Astrocyte of the spinal cord (primary cell): ENCODE measurements around the gene PRELP.

Experiments
- DNase-seq: peaks from one replicate; pipeline ENCODE4 v3.0.0; 2011; ENCODE audit warnings: low read depth, low spot score
- H3K4me3 ChIP-seq: 2 replicates; pipeline ENCODE4 v1.5.1; 2011; ENCODE audit warnings: low read depth, mild to moderate bottlenecking, low read length, moderate library complexity
- in situ Hi-C: cut with HindIII; loops from 2 replicates; pipeline ENCODE4 v1.10.0; 2017; ENCODE audit warnings: low sequenced_read_pairs
- TF ChIP-seq, protein P1 (sequence below): IDR thresholded peaks from 2 replicates; pipeline ENCODE4 v1.5.1; 2012; ENCODE audit warnings: low read depth, mild to moderate bottlenecking, low read length, inconsistent platforms

PRELP gene

DNA sequence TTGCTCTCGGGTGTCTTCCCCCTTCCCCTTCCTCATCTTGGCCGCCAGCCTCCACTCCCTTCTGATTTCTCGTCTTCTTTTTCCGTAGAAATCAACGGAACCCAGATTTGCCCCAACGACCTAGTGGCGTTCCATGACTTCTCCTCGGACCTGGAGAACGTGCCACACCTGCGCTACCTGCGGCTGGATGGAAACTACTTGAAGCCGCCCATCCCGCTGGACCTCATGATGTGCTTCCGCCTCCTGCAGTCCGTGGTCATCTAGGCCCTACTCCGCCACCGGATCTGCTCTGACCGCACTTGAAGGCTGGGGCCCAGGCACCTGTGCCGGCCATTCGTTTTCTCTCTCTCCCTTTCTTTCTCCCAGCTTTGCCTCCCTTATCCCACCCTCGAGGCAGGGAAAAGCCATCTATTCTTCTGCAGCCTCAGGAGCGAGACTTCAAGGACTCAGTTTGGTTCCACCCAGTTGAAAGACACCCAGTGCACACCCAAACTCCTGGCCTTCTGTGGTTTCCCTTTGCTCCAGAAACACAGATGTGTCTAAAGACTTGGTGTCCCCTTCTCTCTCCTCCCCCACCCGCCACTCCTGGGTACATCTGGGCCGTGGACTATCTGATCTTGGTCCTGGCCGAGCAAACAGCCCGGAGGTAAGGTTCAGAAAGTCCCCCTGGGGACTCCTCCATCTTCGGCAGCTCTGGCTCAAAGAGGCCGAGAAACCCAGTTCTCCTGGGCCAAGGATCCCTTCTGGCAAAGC, 11.2 kb downstream of the PRELP start:
- TF ChIP-seq, protein P1, sequence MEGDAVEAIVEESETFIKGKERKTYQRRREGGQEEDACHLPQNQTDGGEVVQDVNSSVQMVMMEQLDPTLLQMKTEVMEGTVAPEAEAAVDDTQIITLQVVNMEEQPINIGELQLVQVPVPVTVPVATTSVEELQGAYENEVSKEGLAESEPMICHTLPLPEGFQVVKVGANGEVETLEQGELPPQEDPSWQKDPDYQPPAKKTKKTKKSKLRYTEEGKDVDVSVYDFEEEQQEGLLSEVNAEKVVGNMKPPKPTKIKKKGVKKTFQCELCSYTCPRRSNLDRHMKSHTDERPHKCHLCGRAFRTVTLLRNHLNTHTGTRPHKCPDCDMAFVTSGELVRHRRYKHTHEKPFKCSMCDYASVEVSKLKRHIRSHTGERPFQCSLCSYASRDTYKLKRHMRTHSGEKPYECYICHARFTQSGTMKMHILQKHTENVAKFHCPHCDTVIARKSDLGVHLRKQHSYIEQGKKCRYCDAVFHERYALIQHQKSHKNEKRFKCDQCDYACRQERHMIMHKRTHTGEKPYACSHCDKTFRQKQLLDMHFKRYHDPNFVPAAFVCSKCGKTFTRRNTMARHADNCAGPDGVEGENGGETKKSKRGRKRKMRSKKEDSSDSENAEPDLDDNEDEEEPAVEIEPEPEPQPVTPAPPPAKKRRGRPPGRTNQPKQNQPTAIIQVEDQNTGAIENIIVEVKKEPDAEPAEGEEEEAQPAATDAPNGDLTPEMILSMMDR = no peak
- in situ Hi-C loops = no loop called here
- no peak overlapping the region for H3K4me3 ChIP-seq
- no peak for DNase-seq

DNA sequence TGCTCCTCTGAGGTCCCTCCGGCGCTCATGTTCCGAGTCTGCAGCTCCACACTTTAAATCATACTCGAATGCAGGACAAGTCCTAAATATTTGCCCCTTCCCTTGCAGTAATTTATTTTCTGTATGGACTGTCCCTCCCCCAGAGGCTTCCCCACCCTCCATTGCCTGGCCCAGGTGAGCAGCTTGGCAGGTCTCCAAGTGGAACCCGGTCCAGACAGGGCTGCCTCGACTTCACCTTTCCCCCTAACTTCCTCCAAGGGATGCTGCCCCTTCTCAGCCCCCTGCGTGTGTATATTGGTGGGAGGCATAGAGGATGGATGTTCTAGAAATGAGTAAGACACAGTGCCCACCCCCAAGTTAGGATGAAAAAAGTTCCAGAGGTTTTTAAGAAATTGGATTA, 12.9 kb downstream of the PRELP start:
- TF ChIP-seq, protein P1 = no peak
- in situ Hi-C loops = no loop called here
- no peak overlapping the region for H3K4me3 ChIP-seq
- no peak for DNase-seq

DNA sequence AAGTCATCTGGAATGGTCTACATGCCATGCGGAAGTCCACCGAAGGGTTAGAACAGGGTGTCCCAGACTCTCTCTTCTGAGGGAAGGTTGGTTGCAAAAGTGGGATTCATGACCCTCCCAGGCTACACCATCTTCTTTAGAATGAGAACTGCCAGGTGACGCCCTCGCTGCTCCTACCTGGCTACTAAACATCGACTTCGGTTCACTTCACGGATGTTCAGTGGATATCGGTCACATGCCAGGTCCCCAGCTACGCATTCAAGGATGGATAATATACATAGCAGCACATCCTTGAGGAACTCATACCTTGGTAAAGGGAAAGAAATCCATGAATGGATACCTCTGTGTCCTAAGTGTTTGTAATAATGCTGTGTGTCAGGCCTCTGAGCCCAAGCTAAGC, 15.0 kb downstream of the PRELP start:
- TF ChIP-seq, protein P1 = no peak
- in situ Hi-C loops = no loop called here
- DNase-seq = no peak
- no peak overlapping the region for H3K4me3 ChIP-seq

DNA sequence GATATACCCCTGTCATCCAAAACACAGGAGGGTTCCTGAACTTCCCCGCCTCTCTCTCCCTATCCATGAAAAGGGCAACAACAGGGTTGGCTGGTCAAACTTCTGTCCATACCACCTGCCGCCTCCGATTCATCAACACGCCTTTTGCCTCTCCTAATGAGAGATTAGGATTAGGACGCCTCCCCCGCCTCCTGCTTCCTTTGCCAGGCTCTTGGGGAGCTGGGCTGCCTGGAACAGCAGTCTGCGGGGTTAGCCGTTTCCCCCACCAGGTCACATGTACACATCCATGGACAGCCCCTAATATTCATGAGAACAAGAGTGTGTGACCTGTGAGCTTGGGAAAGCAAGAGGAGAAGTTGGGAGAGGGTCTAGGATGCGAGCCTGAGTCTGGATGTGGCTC, 16.1 kb downstream of the PRELP start:
- DNase-seq = no peak
- H3K4me3 ChIP-seq = no peak overlapping the region
- in situ Hi-C loops = no loop called here
- TF ChIP-seq, protein P1 = no peak

DNA sequence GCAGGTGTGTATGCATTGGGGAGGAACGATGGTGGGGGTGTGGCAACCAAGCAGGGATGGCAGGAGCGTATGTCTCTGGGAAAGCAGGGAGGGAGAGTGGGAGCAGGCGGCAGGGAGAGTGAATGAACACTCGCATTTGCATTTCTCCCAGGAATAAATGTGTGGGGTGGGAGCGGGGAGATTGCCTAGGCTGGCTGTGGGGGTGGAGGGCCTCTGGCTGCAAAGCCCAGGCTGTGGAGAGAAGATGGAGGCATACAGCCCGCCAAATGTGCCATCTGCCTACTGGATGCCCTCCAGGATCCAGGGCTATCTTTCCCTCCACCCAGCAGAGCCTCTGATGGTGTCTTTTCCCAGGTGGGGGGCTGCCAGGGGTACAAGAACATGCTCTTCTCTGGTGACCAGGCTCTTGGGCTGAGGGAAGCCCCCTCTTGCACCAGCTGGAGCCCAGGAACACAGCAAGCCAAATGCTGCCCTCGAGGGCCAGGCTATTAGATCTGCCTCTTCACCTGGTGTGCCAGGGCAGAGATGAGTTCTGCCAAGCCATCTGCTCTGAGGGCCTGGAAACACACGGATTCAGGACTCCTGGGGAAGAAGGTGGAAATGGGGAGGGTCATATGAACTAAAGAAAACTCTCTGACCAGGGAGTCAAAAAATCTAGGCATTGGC, 16.6 kb downstream of the PRELP start:
- TF ChIP-seq, protein P1 = no peak
- in situ Hi-C loops = no loop called here
- H3K4me3 ChIP-seq = no peak overlapping the region
- no peak for DNase-seq

DNA sequence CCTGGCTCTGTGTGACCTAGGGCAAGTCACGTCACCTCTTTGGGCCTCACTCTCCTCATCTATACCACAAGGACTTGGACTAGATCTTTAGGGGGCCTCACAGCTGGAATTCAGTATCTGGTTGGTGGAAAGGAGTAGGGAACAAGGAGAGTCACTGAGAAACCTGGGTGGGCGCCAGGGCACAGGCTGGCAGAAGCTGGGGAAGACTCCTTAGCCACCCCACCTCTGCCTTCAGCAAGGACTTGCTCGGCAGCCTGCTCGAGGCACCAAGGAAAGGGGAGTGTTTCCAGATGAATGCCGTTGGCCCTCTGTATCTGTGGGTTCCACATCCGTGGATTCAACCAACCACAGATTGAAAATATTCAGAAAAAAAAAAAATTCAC, 17.1 kb downstream of the PRELP start:
- H3K4me3 ChIP-seq = no peak overlapping the region
- in situ Hi-C loops = no loop called here
- no peak for DNase-seq
- TF ChIP-seq, protein P1 = no peak
